ENCODE data around the gene CR1. TPM values are rescaled to one million over a fixed set of nuclear protein-coding genes. Genes with fewer than 3 reads are reported as not detected.

Gene CR1
- total RNA-seq, 1 experiment from 2014 or later = 0.07 TPM

GRCh38 chr1:207510444-207510843 is 14.5 kb downstream of the CR1 start:
- ChIA-PET CTCF (no interaction called here), POLR2A (no interaction called here), RAD21 (ENCODE audit: low non-redundant PET in 1 of 2, low total read pairs in 2 of 2, uncharacterized antibody in 2 of 2, unreplicated experiment in 2 of 2) (no interaction called here)
- no peak for ATAC-seq
- H3K27me3 ChIP-seq (ENCODE audit: insufficient read depth, low read length) = no peaks in the 10 kb centered on the region
- no peaks in the 10 kb centered on the region for H3K79me2 ChIP-seq (ENCODE audit: insufficient read depth, low read length)
- H3K9me2 ChIP-seq (ENCODE audit: insufficient read depth) = no peaks in the 10 kb centered on the region
- intact Hi-C loops (cut with micrococcal nuclease) = no loop called here
- H3K4me1 ChIP-seq (ENCODE audit: control insufficient read depth in 1 of 2, insufficient read depth in 2 of 2, low read length in 2 of 2) = no peaks in the 10 kb centered on the region
- H2AFZ ChIP-seq (ENCODE audit: low read depth, low read length, poor library complexity, severe bottlenecking) = no peak overlapping the region
- no peak for DNase-seq (ENCODE audit: low read depth, low spot score)
- no peak overlapping the region for H3K4me2 ChIP-seq (ENCODE audit: low read length)
- H3K27ac ChIP-seq (ENCODE audit: low read depth, low read length) = no peak overlapping the region
- no TSS peak for BruUV-seq (replicated peaks)
- H3K36me3 ChIP-seq (ENCODE audit: control insufficient read depth in 1 of 2, insufficient read depth in 2 of 2, low read length in 2 of 2) = no peaks in the 10 kb centered on the region
- no peaks in the 10 kb centered on the region for H4K20me1 ChIP-seq (ENCODE audit: insufficient read depth)
- no peak overlapping the region for H3K4me3 ChIP-seq (replicated peaks in 1 of 2; ENCODE audit: low read depth in 1 of 2, low read length in 2 of 2)
- TF ChIP-seq, protein P1, sequence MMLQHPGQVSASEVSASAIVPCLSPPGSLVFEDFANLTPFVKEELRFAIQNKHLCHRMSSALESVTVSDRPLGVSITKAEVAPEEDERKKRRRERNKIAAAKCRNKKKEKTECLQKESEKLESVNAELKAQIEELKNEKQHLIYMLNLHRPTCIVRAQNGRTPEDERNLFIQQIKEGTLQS (IDR thresholded peaks at IDR 0.05) = no peak
- no peak for TF ChIP-seq CEBPB (IDR thresholded peaks at IDR 0.05; ENCODE audit: low read depth)
- TF ChIP-seq TCF7L2 (IDR thresholded peaks at IDR 0.05; ENCODE audit: borderline replicate concordance, extremely low read depth, insufficient read depth, insufficient read length) = no peak
- TF ChIP-seq SRF (IDR thresholded peaks at IDR 0.05; ENCODE audit: low read depth) = no peak
- no peak for TF ChIP-seq CTCF (IDR thresholded peaks at IDR 0.05 in 2 of 3, conservative IDR thresholded peaks at IDR 0.05 in 1 of 3; ENCODE audit: borderline replicate concordance in 1 of 3, insufficient read depth in 1 of 3, low read depth in 2 of 3, low read length in 2 of 3)
- no peak for TF ChIP-seq FOSL1 (IDR thresholded peaks at IDR 0.05; ENCODE audit: low read depth)
- TF ChIP-seq MAX (IDR thresholded peaks at IDR 0.05) = no peak
- TF ChIP-seq, protein P2, sequence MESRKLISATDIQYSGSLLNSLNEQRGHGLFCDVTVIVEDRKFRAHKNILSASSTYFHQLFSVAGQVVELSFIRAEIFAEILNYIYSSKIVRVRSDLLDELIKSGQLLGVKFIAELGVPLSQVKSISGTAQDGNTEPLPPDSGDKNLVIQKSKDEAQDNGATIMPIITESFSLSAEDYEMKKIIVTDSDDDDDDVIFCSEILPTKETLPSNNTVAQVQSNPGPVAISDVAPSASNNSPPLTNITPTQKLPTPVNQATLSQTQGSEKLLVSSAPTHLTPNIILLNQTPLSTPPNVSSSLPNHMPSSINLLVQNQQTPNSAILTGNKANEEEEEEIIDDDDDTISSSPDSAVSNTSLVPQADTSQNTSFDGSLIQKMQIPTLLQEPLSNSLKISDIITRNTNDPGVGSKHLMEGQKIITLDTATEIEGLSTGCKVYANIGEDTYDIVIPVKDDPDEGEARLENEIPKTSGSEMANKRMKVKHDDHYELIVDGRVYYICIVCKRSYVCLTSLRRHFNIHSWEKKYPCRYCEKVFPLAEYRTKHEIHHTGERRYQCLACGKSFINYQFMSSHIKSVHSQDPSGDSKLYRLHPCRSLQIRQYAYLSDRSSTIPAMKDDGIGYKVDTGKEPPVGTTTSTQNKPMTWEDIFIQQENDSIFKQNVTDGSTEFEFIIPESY (IDR thresholded peaks at IDR 0.05; ENCODE audit: extremely low read depth, insufficient replicate concordance, low read length) = no peak
- no peak overlapping the region for H3K9ac ChIP-seq (ENCODE audit: low read length)
- no peaks in the 10 kb centered on the region for H3K9me3 ChIP-seq (ENCODE audit: control insufficient read depth in 1 of 2, insufficient read depth in 1 of 2, low read depth in 1 of 2, low read length in 2 of 2)

Data from HCT116 (cell line).